ENCODE results near the gene GLRA3.

GLRA3 gene

DNA sequence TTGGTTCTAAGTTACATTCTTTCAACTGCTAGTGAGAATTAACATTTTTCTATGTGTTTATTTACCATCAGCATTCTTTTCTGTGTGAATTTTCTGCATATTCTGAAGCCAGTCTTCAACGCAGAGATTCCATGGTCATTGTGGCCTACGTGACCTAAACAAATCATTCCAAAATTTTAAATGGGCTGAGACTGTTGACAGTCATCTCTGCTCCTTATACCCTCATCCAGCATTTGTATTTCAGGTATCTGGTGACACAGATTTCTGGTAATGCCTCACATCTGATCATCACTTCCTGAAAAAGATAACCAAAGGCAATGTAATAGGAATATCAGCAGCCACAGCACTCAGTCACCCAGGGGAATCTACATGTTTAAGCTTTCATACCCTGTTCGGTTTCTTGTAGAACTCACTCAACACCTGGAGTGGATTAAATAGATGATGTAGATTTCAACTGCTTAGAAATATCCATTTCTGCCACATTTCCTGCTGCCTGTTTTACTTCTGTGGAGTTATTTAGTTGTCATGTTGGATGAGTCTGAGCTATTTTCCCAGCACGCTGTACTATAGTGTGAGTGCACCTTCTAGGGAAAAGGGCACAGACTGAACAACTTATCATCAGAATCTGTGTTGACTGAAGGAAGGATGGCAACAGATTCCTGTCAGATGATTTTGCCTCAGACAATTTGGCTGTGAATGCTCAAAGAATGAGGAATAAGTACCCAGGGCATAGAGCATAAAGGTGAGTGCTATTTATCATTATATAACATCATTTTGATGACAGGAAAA, 233.7 kb downstream of the GLRA3 start:
- DNase-seq (ENCODE audit: low spot score): no peak

GRCh38 chr4:174593701-174594100, 235.3 kb downstream of the GLRA3 start:
- no peak for DNase-seq (ENCODE audit: low spot score)

GRCh38 chr4:174592985-174593335, 236.1 kb downstream of the GLRA3 start:
- DNase-seq (ENCODE audit: low spot score): peak; percentile 63

GRCh38 chr4:174592256-174592984, 236.6 kb downstream of the GLRA3 start:
- DNase-seq (ENCODE audit: low spot score): no peak

- no peak for DNase-seq (ENCODE audit: low spot score)
Measured at GRCh38 chr4:174591243-174592021, 237.6 kb downstream of the GLRA3 start.

GRCh38 chr4:174590336-174590735, 238.7 kb downstream of the GLRA3 start:
- no peak for DNase-seq (ENCODE audit: low spot score)
